GM10847 (cell line): ENCODE measurements around the gene TUBA1C.

Experiments used
- POLR2A ChIP-seq: IDR thresholded peaks from 2 replicates; pipeline ENCODE4 v1.6.1; 2011; ENCODE audit not compliant: insufficient read length; ENCODE audit errors: extremely low read depth

TUBA1C gene

GRCh38 chr12:49236423-49236822 lies 28.5 kb upstream of the TUBA1C start:
- no peak for TF ChIP-seq POLR2A

- TF ChIP-seq POLR2A: no peak
Measured at GRCh38 chr12:49243631-49244030, 21.3 kb upstream of the TUBA1C start.

GRCh38 chr12:49244176-49244575 lies 20.7 kb upstream of the TUBA1C start:
- no peak for TF ChIP-seq POLR2A

- TF ChIP-seq POLR2A: no peak
Measured at GRCh38 chr12:49251357-49251756, 13.5 kb upstream of the TUBA1C start.

GRCh38 chr12:49253033-49253623 lies 11.8 kb upstream of the TUBA1C start:
- TF ChIP-seq POLR2A: no peak

GRCh38 chr12:49255857-49256637 lies 8.8 kb upstream of the TUBA1C start:
- TF ChIP-seq POLR2A: no peak

- TF ChIP-seq POLR2A: no peak
Measured at GRCh38 chr12:49259452-49259851, 5.4 kb upstream of the TUBA1C start.

- TF ChIP-seq POLR2A: no peak
Measured at GRCh38 chr12:49260166-49260565, 4.7 kb upstream of the TUBA1C start.

- TF ChIP-seq POLR2A: no peak
Measured at GRCh38 chr12:49260571-49261363, 4.1 kb upstream of the TUBA1C start.

GRCh38 chr12:49261721-49262120 lies 3.2 kb upstream of the TUBA1C start:
- no peak for TF ChIP-seq POLR2A

- no peak for TF ChIP-seq POLR2A
Measured at GRCh38 chr12:49263400-49263763, 1.5 kb upstream of the TUBA1C start.

- TF ChIP-seq POLR2A: no peak
Measured at GRCh38 chr12:49264466-49264872, 413 bp upstream of the TUBA1C start.

- TF ChIP-seq POLR2A: no peak
Measured at GRCh38 chr12:49272790-49273725, 8.2 kb downstream of the TUBA1C start.

- no peak for TF ChIP-seq POLR2A
Measured at GRCh38 chr12:49273726-49274395, 9.0 kb downstream of the TUBA1C start.
